Activated naive CD4-positive, alpha-beta T cell treated with anti-CD3 and anti-CD28 coated beads, Interleukin-2, amount 10 ng/mL, durations not matched to agents 7 days and 5 days (primary cell): ENCODE data around the gene TPST2.

Experiments used
- CTCF ChIA-PET: fragments of 350-600 bp; sonication (Branson Sonifier 250); formaldehyde crosslinking; loops from one replicate; lab custom pipeline; 2021; ENCODE audit warnings: antibody characterized with exemption; lab: Charles Lee
- DNase-seq: peaks from one replicate; pipeline ENCODE4 v3.0.0-alpha.2; 2020
- H3K27ac Mint-ChIP-seq: one replicate; pipeline ENCODE4 v1.8.0; 2021; ENCODE audit warnings: mild to moderate bottlenecking, moderate library complexity, mixed read lengths
- H3K27me3 Mint-ChIP-seq: one replicate; pipeline ENCODE4 v1.8.0; 2021; ENCODE audit warnings: mild to moderate bottlenecking, mixed read lengths
- H3K36me3 Mint-ChIP-seq: one replicate; pipeline ENCODE4 v1.8.0; 2021; ENCODE audit warnings: mixed read lengths
- H3K4me1 Mint-ChIP-seq: one replicate; pipeline ENCODE4 v1.8.0; 2021; ENCODE audit warnings: mixed read lengths
- H3K4me3 Mint-ChIP-seq: one replicate; pipeline ENCODE4 v1.8.0; 2021; ENCODE audit warnings: mild to moderate bottlenecking, moderate library complexity, mixed read lengths
- H3K9me3 Mint-ChIP-seq: one replicate; pipeline ENCODE4 v1.8.0; 2021; ENCODE audit warnings: mixed read lengths

Gene TPST2

DNA sequence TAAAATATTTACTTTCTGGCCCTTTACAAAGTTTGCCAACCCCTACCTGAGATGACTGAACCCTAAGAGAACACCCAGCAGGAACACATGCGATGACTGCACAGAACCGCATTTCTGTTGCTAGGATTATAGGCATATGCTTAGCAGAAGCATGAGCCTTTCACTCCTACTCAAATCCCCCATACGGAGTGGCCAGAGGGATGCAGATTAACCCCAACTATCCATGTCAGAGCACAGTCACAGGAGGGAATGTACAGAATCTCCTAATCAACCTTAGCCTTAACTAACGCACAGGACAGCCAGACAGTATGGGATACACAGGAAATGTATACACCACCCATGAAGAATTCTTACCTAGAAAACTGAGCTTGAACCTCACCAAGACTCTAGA, 112.6 kb downstream of the TPST2 start:
- H3K27me3 Mint-ChIP-seq: no peaks in the 10 kb centered on the region
- CTCF ChIA-PET: interaction anchor here (0.5 to 1.3 kb wide), 2 partner anchors 13 to 16 kb away, joined by 3 to 4 read pairs; no protein-coding TSS in a partner anchor
- no peak for DNase-seq
- H3K9me3 Mint-ChIP-seq: no peaks in the 10 kb centered on the region
- H3K36me3 Mint-ChIP-seq: peaks cover 48% of the 10 kb centered on the region
- no peak overlapping the region for H3K4me3 Mint-ChIP-seq
- H3K4me1 Mint-ChIP-seq: peaks cover 53% of the 10 kb centered on the region
- H3K27ac Mint-ChIP-seq: no peak overlapping the region

- H3K4me3 Mint-ChIP-seq: no peak overlapping the region
- H3K4me1 Mint-ChIP-seq: peaks cover 48% of the 10 kb centered on the region
- DNase-seq: no peak
- CTCF ChIA-PET: interaction anchor here (0.6 to 1.3 kb wide), 2 partner anchors 16 to 275 kb away, joined by 3 to 4 read pairs; no protein-coding TSS in a partner anchor
- H3K9me3 Mint-ChIP-seq: no peaks in the 10 kb centered on the region
- peaks cover 52% of the 10 kb centered on the region for H3K36me3 Mint-ChIP-seq
- H3K27me3 Mint-ChIP-seq: no peaks in the 10 kb centered on the region
- H3K27ac Mint-ChIP-seq: no peak overlapping the region
These were observed 113.1 kb downstream of the TPST2 start for GRCh38 chr22:26476705-26477340.

DNA sequence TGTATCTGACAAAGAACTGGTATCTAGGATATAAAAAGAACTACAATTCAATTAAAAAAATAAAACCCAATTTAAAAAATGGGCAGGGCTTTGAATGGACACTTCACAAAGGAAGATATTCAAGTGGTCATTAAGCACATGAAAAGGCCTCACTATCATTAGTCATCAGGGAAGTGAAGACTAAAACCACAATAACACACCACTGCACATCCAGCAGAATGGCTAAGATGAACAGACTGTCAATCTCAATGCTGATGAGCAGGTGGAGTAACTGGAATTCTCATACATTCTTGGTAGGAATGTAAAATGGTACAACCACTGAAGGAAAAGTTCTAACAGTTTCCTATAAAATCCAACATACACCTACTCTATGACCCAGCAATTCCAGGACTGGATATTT, 115.2 kb downstream of the TPST2 start:
- CTCF ChIA-PET: no interaction called here
- DNase-seq: no peak
- no peak overlapping the region for H3K27ac Mint-ChIP-seq
- no peaks in the 10 kb centered on the region for H3K9me3 Mint-ChIP-seq
- peaks cover 62% of the 10 kb centered on the region for H3K36me3 Mint-ChIP-seq
- peaks cover 28% of the 10 kb centered on the region for H3K4me1 Mint-ChIP-seq
- H3K27me3 Mint-ChIP-seq: no peaks in the 10 kb centered on the region
- no peak overlapping the region for H3K4me3 Mint-ChIP-seq
